Astrocyte (in vitro differentiated cells and primary cell): ENCODE results near the gene RCAN2.

ENCODE experiments used
- EZH2 ChIP-seq: IDR thresholded peaks from 2 replicates; pipeline ENCODE4 v1.6.1; 2012; ENCODE audit warnings: mild to moderate bottlenecking, low read length, inconsistent platforms; ENCODE audit not compliant: insufficient read depth
- TF ChIP-seq, protein P1 (sequence below): IDR thresholded peaks from 2 replicates; pipeline ENCODE4 v1.5.1; 2011; ENCODE audit warnings: low read depth, mild to moderate bottlenecking, inconsistent platforms, low read length, moderate library complexity; ENCODE audit not compliant: insufficient read depth

DNA sequence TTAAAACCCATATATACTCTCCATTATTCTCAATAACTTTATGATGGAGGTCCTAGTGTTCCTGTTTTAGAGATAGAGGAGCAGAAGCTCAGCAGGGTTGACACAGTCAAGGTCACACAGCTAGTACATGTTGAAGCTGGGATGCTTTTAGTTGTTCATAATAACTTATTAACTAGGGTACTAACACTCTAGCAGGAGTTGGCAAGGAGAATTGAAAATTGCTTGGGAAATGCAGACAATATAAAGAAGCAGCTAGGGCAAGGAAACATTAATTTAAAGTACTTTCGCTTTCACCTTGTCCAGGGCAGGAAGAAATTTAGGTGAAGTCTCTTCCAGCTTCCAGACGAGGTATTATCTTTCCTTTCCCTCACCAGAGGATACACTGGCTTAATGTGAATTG is 133.7 kb downstream of the RCAN2 start:
- TF ChIP-seq, protein P1, sequence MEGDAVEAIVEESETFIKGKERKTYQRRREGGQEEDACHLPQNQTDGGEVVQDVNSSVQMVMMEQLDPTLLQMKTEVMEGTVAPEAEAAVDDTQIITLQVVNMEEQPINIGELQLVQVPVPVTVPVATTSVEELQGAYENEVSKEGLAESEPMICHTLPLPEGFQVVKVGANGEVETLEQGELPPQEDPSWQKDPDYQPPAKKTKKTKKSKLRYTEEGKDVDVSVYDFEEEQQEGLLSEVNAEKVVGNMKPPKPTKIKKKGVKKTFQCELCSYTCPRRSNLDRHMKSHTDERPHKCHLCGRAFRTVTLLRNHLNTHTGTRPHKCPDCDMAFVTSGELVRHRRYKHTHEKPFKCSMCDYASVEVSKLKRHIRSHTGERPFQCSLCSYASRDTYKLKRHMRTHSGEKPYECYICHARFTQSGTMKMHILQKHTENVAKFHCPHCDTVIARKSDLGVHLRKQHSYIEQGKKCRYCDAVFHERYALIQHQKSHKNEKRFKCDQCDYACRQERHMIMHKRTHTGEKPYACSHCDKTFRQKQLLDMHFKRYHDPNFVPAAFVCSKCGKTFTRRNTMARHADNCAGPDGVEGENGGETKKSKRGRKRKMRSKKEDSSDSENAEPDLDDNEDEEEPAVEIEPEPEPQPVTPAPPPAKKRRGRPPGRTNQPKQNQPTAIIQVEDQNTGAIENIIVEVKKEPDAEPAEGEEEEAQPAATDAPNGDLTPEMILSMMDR = no peak
- TF ChIP-seq EZH2 = no peak
